ENCODE results near the gene NIP7. TPM values are rescaled to one million over a fixed set of nuclear protein-coding genes. Genes with fewer than 3 reads are reported as not detected.

Gene NIP7
- total RNA-seq, 2 experiments from 2014 or later = 39.1 to 41.3 TPM

- Mint-ChIP-seq H3K27me3 (no peaks in the 10 kb centered on the region), H3K36me3 (ENCODE audit: low read depth) (peaks cover 8% of the 10 kb centered on the region), H3K9me3 (ENCODE audit: low read depth) (no peaks in the 10 kb centered on the region), H3K4me3 (no peak overlapping the region), H3K4me1 (peaks cover 14% of the 10 kb centered on the region), H3K27ac (no peak overlapping the region)
- ATAC-seq (no peak), DNase-seq (no peak)
- intact Hi-C loops (cut with DNase I, micrococcal nuclease) = no loop called here
- ChIA-PET CTCF (interaction anchor here (1.1 kb wide), 1 partner anchor 28 kb away, joined by 3 read pairs; no protein-coding TSS in a partner anchor), POLR2A (no interaction called here)
Measured at GRCh38 chr16:69307856-69308255, 31.7 kb upstream of the NIP7 start.

GRCh38 chr16:69309316-69309715, 30.3 kb upstream of the NIP7 start:
- ChIA-PET POLR2A (no interaction called here), CTCF (interaction anchor here (1.3 kb wide), 1 partner anchor 38 kb away, joined by 3 read pairs; no protein-coding TSS in a partner anchor)
- no peak for DNase-seq
- Mint-ChIP-seq H3K9me3 (ENCODE audit: low read depth) (no peaks in the 10 kb centered on the region), H3K27ac (no peak overlapping the region), H3K27me3 (no peaks in the 10 kb centered on the region), H3K36me3 (ENCODE audit: low read depth) (peaks cover 16% of the 10 kb centered on the region), H3K4me1 (peaks cover 23% of the 10 kb centered on the region), H3K4me3 (no peak overlapping the region)
- intact Hi-C loops (cut with DNase I, micrococcal nuclease) = no loop called here
- ATAC-seq = no peak

DNA sequence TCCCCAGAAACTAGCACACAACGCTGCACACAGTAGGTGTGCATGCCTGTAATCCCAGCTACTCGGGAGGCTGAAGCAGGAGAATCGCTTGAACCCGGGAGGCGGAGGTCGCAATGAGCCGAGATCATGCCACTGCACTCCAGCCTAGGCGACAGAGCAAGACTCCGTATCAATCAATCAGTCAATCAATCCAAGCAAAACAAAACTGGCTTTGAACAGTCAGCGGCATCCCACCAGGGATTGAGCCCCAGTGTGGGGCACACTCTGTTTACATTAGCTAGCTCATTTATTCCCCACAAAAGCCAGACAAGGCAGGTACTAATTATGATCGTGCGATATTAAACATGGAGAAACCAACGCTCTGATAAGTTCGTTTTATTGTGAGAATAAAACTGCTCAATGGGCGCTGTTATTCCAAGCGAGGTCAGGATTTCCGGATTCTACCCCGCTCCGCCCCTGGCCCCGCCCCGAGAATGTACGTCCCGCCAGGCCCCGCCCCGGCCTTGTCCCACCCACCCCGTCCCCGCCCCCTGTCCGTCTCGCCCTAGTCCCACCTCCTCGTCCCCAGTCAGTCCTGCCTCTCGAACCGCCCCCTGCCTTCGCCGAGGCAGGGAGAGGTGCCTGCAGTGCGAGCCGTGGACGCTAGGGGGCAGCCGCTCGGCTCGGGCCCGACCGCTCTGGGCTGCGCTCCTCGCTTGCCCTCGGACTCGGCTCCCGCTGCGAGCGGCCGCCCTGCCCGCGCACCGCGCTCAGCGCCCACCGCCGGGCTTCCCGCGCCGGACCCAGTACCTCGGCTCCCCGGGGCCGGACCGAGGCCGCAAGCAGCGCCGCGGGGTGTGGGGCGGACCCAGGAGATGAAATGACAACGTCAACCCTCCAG, 28.7 kb upstream of the NIP7 start, which contains the start of gene VPS4A:
Gene VPS4A (plus strand): TSS at position 698 of the 880 bp plus-strand sequence. CDS start 162 bp downstream, at position 860.
- intact Hi-C loops (cut with DNase I, micrococcal nuclease) = loop anchor here (1.0 to 2.0 kb wide), 12 partner anchors 19 to 772 kb away; partner anchors contain the start of genes PDF (in 2 of the 2), CHTF8 (in 1 of the 2), COG8 (in 1 of the 2) and CYB5B (in 1 of the 2)
- DNase-seq (peak; percentile 98), ATAC-seq (peak; percentile 97)
- Mint-ChIP-seq H3K4me3 (peak within 1 kb of the TSS; percentile 100), H3K4me1 (peaks cover 26% of the 10 kb centered on the region), H3K36me3 (ENCODE audit: low read depth) (peaks cover 26% of the 10 kb centered on the region), H3K27ac (peak within 1 kb of the TSS; percentile 97), H3K9me3 (ENCODE audit: low read depth) (no peaks in the 10 kb centered on the region), H3K27me3 (no peaks in the 10 kb centered on the region)
- CTCF ChIA-PET = interaction anchor here (0.5 to 1.3 kb wide), 5 partner anchors 9 to 614 kb away, joined by 3 to 5 read pairs (median 3); no protein-coding TSS in a partner anchor
- POLR2A ChIA-PET = no interaction called here

DNA sequence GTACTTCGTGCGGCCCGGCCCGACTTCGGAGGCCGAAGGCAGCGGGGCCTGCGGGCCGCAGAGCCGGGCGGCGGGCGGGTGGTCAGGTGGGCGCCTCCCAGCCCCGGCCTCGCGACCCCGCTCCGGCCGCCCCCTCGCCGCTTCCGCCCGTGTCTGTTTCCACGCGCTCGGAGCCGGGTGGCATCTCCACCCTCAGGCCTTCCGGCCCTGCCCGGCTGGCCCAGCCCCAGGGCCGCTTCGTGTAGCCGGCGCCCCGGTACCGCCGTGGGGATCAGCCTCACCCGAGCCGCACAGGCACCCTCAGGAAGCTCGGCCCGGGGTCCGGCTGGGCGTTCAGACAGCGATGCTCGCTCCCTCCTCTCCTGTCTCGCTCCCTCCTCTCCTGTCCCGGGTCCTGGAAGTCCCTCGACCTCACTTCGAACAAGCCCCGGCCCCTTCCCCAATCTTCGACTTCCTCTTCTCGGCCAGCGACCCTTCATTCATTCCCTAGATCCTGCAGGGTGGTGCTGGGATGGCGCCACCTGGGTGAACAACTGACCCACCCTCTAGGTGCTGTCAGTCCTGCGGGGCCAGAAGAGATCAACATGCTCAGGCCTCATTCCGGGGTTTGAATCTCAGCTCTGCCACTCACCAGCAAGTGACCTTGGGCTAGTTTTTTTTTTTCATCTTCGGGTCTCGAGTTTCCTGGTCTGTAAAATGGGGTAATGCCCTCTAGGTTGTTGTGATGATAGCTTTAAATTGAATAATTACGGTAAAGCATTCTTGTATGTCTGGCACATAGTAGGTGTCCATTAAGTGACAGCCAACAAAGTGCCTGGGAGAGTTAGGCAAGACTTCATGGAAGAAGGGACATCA, 27.8 kb upstream of the NIP7 start:
- DNase-seq = peak; percentile 64
- no peaks in the 10 kb centered on the region for H3K27me3 Mint-ChIP-seq
- intact Hi-C loops (cut with DNase I, micrococcal nuclease) = loop anchor here (1.0 to 2.0 kb wide), 12 partner anchors 19 to 772 kb away; partner anchors contain the start of genes PDF (in 2 of the 2), CHTF8 (in 1 of the 2), COG8 (in 1 of the 2) and CYB5B (in 1 of the 2)
- H3K9me3 Mint-ChIP-seq (ENCODE audit: low read depth) = no peaks in the 10 kb centered on the region
- peak; percentile 43 for ATAC-seq
- peak overlapping the region; percentile 97 for H3K27ac Mint-ChIP-seq
- H3K4me3 Mint-ChIP-seq = peak overlapping the region; percentile 100
- ChIA-PET CTCF (interaction anchor here (0.6 to 2.8 kb wide), 6 partner anchors 12 to 577 kb away, joined by 3 to 21 read pairs (median 4); partner anchors contain the start of gene PDF), POLR2A (interaction anchor here (1.0 kb wide), 2 partner anchors 18 to 27 kb away, joined by 3 read pairs; no protein-coding TSS in a partner anchor)
- H3K36me3 Mint-ChIP-seq (ENCODE audit: low read depth) = peaks cover 34% of the 10 kb centered on the region
- peaks cover 26% of the 10 kb centered on the region for H3K4me1 Mint-ChIP-seq

- CTCF ChIA-PET = interaction anchor here (2.8 kb wide), 1 partner anchor 16 kb away, joined by 21 read pairs; the partner anchor contains the start of gene PDF
- no peaks in the 10 kb centered on the region for H3K9me3 Mint-ChIP-seq (ENCODE audit: low read depth)
- H3K36me3 Mint-ChIP-seq (ENCODE audit: low read depth) = peaks cover 42% of the 10 kb centered on the region
- POLR2A ChIA-PET = no interaction called here
- intact Hi-C loops (cut with DNase I, micrococcal nuclease) = no loop called here
- peaks cover 26% of the 10 kb centered on the region for H3K4me1 Mint-ChIP-seq
- no peak for DNase-seq
- H3K27ac Mint-ChIP-seq = no peak overlapping the region
- no peak for ATAC-seq
- no peaks in the 10 kb centered on the region for H3K27me3 Mint-ChIP-seq
- peak overlapping the region; percentile 48 for H3K4me3 Mint-ChIP-seq
Measured at GRCh38 chr16:69313469-69313868, 26.1 kb upstream of the NIP7 start.

- Mint-ChIP-seq H3K36me3 (ENCODE audit: low read depth) (peaks cover 45% of the 10 kb centered on the region), H3K27ac (no peak overlapping the region), H3K27me3 (no peaks in the 10 kb centered on the region), H3K4me3 (no peak overlapping the region), H3K4me1 (peaks cover 26% of the 10 kb centered on the region), H3K9me3 (ENCODE audit: low read depth) (no peaks in the 10 kb centered on the region)
- ATAC-seq (no peak), DNase-seq (no peak)
- ChIA-PET POLR2A (interaction anchor here (0.7 kb wide), 1 partner anchor 339 kb away, joined by 3 read pairs; no protein-coding TSS in a partner anchor), CTCF (interaction anchor here (0.7 to 2.8 kb wide), 2 partner anchors 15 to 26 kb away, joined by 3 to 21 read pairs; partner anchors contain the start of gene PDF)
- intact Hi-C loops (cut with DNase I, micrococcal nuclease) = no loop called here
Measured at GRCh38 chr16:69314534-69314933, 25.0 kb upstream of the NIP7 start.

GRCh38 chr16:69315486-69316311, 23.9 kb upstream of the NIP7 start:
- Mint-ChIP-seq H3K4me1 (peaks cover 20% of the 10 kb centered on the region), H3K36me3 (ENCODE audit: low read depth) (peaks cover 49% of the 10 kb centered on the region), H3K27ac (no peak overlapping the region), H3K9me3 (ENCODE audit: low read depth) (no peaks in the 10 kb centered on the region), H3K27me3 (no peaks in the 10 kb centered on the region), H3K4me3 (no peak overlapping the region)
- intact Hi-C loops (cut with DNase I, micrococcal nuclease) = no loop called here
- DNase-seq (no peak), ATAC-seq (no peak)
- CTCF ChIA-PET = interaction anchor here (0.6 to 1.2 kb wide), 4 partner anchors 21 to 292 kb away, joined by 3 read pairs; no protein-coding TSS in a partner anchor
- POLR2A ChIA-PET = interaction anchor here (0.8 kb wide), 1 partner anchor 11 kb away, joined by 3 read pairs; no protein-coding TSS in a partner anchor

GRCh38 chr16:69316595-69317034, 23.0 kb upstream of the NIP7 start:
- Mint-ChIP-seq H3K4me1 (peaks cover 18% of the 10 kb centered on the region), H3K36me3 (ENCODE audit: low read depth) (peaks cover 57% of the 10 kb centered on the region), H3K27ac (peak overlapping the region; percentile 31), H3K27me3 (no peaks in the 10 kb centered on the region), H3K4me3 (no peak overlapping the region), H3K9me3 (ENCODE audit: low read depth) (no peaks in the 10 kb centered on the region)
- CTCF ChIA-PET = interaction anchor here (1.2 kb wide), 1 partner anchor 20 kb away, joined by 3 read pairs; no protein-coding TSS in a partner anchor
- POLR2A ChIA-PET = no interaction called here
- DNase-seq (no peak), ATAC-seq (no peak)
- intact Hi-C loops (cut with DNase I, micrococcal nuclease) = no loop called here

DNA sequence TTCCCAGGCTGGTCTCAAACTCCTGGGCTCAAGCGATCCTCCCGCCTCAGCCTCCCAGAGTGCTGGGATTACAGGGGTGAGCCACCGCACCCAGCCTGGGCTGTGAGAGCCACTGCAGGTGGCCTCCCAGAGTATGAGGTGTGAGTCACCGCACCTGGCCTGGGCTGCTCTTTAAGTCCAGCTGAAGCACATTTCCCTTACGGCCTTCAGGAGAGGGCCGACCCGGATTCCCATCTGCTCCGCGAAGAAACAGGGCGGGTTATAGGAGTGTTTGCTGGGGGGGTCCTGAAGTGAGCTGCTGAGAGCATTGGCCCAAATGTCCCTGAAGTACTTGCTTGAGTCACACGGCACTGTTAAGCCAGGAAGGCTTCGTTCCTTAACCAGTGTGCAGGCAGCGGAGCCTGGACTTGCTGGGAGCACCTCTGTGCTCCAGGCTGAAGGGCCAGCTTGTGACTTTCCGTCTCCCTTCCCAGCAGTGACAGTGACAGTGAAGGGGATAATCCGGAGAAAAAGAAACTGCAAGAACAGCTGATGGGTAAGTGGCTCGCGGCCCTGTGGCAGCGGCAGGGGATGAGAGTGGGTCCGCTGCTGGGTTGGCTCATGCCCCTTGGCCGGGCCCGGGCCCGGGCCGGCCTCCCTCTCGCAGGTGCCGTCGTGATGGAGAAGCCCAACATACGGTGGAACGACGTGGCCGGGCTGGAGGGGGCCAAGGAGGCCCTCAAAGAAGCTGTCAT, 21.2 kb upstream of the NIP7 start:
- no peak for DNase-seq
- Mint-ChIP-seq H3K27ac (no peak overlapping the region), H3K4me3 (no peak overlapping the region), H3K4me1 (peaks cover 8% of the 10 kb centered on the region), H3K36me3 (ENCODE audit: low read depth) (peaks cover 59% of the 10 kb centered on the region), H3K9me3 (ENCODE audit: low read depth) (no peaks in the 10 kb centered on the region), H3K27me3 (no peaks in the 10 kb centered on the region)
- no peak for ATAC-seq
- intact Hi-C loops (cut with DNase I, micrococcal nuclease) = no loop called here
- ChIA-PET CTCF (interaction anchor here (0.7 kb wide), 1 partner anchor 178 kb away, joined by 3 read pairs; no protein-coding TSS in a partner anchor), POLR2A (interaction anchor here (0.7 to 1.1 kb wide), 2 partner anchors 10 to 13 kb away, joined by 3 read pairs; no protein-coding TSS in a partner anchor)

All from activated CD4-positive, alpha-beta T cell treated with anti-CD3 and anti-CD28 coated beads for 36 hours (primary cell).